ENCODE data around the gene DACH1.

Gene DACH1

GRCh38 chr13:71634602-71635443 lies 232.2 kb downstream of the DACH1 start:
- no peak overlapping the region for H3K4me2 ChIP-seq (ENCODE audit: low read length)
- H3K9me3 ChIP-seq (replicated peaks; ENCODE audit: low read length): no peaks in the 10 kb centered on the region
- no peak overlapping the region for H3K4me3 ChIP-seq (ENCODE audit: low read length)
- no peaks in the 10 kb centered on the region for H3K27me3 ChIP-seq (ENCODE audit: control insufficient read depth, insufficient read depth, low read length)
- no peak overlapping the region for H3K9ac ChIP-seq (ENCODE audit: low read depth, low read length)
- no peaks in the 10 kb centered on the region for H3K4me1 ChIP-seq (ENCODE audit: control insufficient read depth, insufficient read depth, low read length)
- no peaks in the 10 kb centered on the region for H3K36me3 ChIP-seq (ENCODE audit: insufficient read depth, low read length)

GRCh38 chr13:71634182-71634581 lies 232.8 kb downstream of the DACH1 start:
- no peaks in the 10 kb centered on the region for H3K9me3 ChIP-seq (replicated peaks; ENCODE audit: low read length)

DNA sequence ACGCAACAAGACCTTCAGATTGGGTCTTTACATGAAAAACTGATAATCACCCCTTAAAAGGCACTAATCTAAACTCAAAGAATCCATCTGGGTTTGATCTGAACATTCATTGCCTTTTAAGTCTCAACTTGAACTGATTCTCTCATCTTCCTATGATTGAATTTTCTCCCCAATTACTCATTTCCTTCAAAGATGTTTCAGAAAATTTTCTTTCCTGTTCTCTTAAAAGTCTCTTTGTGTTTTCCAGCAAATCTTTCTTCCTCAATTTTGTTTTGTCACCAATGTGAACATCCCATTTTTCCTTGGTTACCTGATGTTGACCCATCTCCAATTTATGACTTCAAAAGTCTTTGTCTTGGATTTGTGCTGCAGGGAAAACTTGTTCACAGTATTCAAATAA lies 234.3 kb downstream of the DACH1 start:
- Histone ChIP-seq H3K9ac (ENCODE audit: low read depth, low read length) (no peak overlapping the region), H3K9me3 (replicated peaks; ENCODE audit: low read length) (no peaks in the 10 kb centered on the region), H3K4me1 (ENCODE audit: control insufficient read depth, insufficient read depth, low read length) (no peaks in the 10 kb centered on the region), H3K27me3 (ENCODE audit: control insufficient read depth, insufficient read depth, low read length) (no peaks in the 10 kb centered on the region), H3K4me2 (ENCODE audit: low read length) (no peak overlapping the region), H3K36me3 (ENCODE audit: insufficient read depth, low read length) (no peaks in the 10 kb centered on the region), H3K4me3 (ENCODE audit: low read length) (no peak overlapping the region)

More at GRCh38 chr13:71634182-71634581, 232.8 kb downstream of the DACH1 start:
- Histone ChIP-seq H3K9ac (ENCODE audit: low read depth, low read length) (no peak overlapping the region), H3K4me3 (ENCODE audit: low read length) (no peak overlapping the region), H3K4me2 (ENCODE audit: low read length) (no peak overlapping the region), H3K36me3 (ENCODE audit: insufficient read depth, low read length) (no peaks in the 10 kb centered on the region), H3K4me1 (ENCODE audit: control insufficient read depth, insufficient read depth, low read length) (no peaks in the 10 kb centered on the region), H3K27me3 (ENCODE audit: control insufficient read depth, insufficient read depth, low read length) (no peaks in the 10 kb centered on the region)

DNA sequence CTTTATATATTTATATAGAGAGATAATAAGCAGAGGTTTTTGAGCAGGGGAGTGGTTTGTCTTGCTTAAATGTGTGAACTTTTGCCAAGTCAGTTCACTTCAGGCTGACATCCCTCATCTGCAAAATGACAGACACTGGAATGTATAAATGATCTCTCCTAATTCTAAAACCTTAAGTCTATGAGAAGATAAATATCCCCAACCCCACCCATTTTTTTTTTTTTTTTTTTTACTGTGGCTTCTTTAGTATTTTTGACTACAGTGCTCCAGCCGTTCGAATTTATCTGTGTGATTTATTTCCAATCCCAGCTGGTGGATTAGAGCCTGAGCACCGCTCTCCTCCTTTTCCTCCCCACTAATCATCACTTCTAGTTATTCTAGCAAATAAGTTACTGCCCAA lies 234.8 kb downstream of the DACH1 start:
- H3K4me2 ChIP-seq (ENCODE audit: low read length): no peak overlapping the region
- no peaks in the 10 kb centered on the region for H3K27me3 ChIP-seq (ENCODE audit: control insufficient read depth, insufficient read depth, low read length)
- no peaks in the 10 kb centered on the region for H3K9me3 ChIP-seq (replicated peaks; ENCODE audit: low read length)
- H3K4me1 ChIP-seq (ENCODE audit: control insufficient read depth, insufficient read depth, low read length): no peaks in the 10 kb centered on the region
- no peak overlapping the region for H3K9ac ChIP-seq (ENCODE audit: low read depth, low read length)
- H3K4me3 ChIP-seq (ENCODE audit: low read length): no peak overlapping the region
- H3K36me3 ChIP-seq (ENCODE audit: insufficient read depth, low read length): no peaks in the 10 kb centered on the region

- Histone ChIP-seq H3K4me3 (ENCODE audit: low read length) (no peak overlapping the region), H3K9ac (ENCODE audit: low read depth, low read length) (no peak overlapping the region), H3K4me1 (ENCODE audit: control insufficient read depth, insufficient read depth, low read length) (no peaks in the 10 kb centered on the region)
Observed at GRCh38 chr13:71629167-71629566, 237.8 kb downstream of the DACH1 start.

DNA sequence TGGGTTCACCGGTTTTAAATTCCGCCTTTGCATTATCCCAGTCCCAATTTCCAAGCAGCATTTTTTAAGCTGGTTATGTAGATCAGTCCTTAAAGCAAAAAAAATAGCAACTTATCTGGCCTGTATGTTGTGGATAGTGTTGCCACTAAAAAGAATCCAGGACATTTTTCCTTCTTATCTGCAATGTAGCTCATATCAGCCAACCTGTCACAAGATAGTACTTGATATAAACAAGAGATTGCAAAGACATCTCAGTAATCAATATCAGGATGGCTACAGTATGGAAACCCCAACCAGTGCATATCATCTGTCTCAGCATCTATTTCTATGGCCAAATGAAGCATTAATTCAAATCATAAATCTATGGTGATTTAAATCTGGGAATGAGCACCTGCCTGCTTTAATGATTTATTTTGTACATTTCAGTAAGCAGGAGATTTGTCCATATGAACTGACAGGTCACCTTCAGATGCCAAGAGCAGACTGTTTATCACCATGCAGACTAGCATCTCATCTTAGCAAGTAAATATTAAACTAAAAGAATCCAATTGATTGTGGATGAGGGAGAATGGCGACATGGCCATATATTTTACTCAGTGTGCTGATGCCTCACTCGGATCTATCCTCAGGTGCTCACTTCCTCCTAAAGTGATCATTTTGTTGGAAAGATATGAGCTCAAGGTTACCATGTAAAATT lies 240.4 kb downstream of the DACH1 start:
- H3K9ac ChIP-seq (ENCODE audit: low read depth, low read length): no peak overlapping the region
- H3K4me2 ChIP-seq (ENCODE audit: low read length): no peak overlapping the region
- no peaks in the 10 kb centered on the region for H3K9me3 ChIP-seq (replicated peaks; ENCODE audit: low read length)
- H3K4me1 ChIP-seq (ENCODE audit: control insufficient read depth, insufficient read depth, low read length): no peaks in the 10 kb centered on the region
- no peak overlapping the region for H3K4me3 ChIP-seq (ENCODE audit: low read length)
- H3K27me3 ChIP-seq (ENCODE audit: control insufficient read depth, insufficient read depth, low read length): no peaks in the 10 kb centered on the region
- H3K36me3 ChIP-seq (ENCODE audit: insufficient read depth, low read length): no peaks in the 10 kb centered on the region

More at GRCh38 chr13:71629167-71629566, 237.8 kb downstream of the DACH1 start:
- no peaks in the 10 kb centered on the region for H3K36me3 ChIP-seq (ENCODE audit: insufficient read depth, low read length)
- H3K27me3 ChIP-seq (ENCODE audit: control insufficient read depth, insufficient read depth, low read length): no peaks in the 10 kb centered on the region
- no peak overlapping the region for H3K4me2 ChIP-seq (ENCODE audit: low read length)
- H3K9me3 ChIP-seq (replicated peaks; ENCODE audit: low read length): no peaks in the 10 kb centered on the region

GRCh38 chr13:71625694-71626093 lies 241.3 kb downstream of the DACH1 start:
- no peak overlapping the region for H3K4me2 ChIP-seq (ENCODE audit: low read length)
- H3K36me3 ChIP-seq (ENCODE audit: insufficient read depth, low read length): no peaks in the 10 kb centered on the region
- H3K9ac ChIP-seq (ENCODE audit: low read depth, low read length): no peak overlapping the region
- no peaks in the 10 kb centered on the region for H3K27me3 ChIP-seq (ENCODE audit: control insufficient read depth, insufficient read depth, low read length)
- no peak overlapping the region for H3K4me3 ChIP-seq (ENCODE audit: low read length)
- H3K9me3 ChIP-seq (replicated peaks; ENCODE audit: low read length): no peaks in the 10 kb centered on the region
- no peaks in the 10 kb centered on the region for H3K4me1 ChIP-seq (ENCODE audit: control insufficient read depth, insufficient read depth, low read length)

GRCh38 chr13:71624653-71625600 lies 242.1 kb downstream of the DACH1 start:
- no peaks in the 10 kb centered on the region for H3K27me3 ChIP-seq (ENCODE audit: control insufficient read depth, insufficient read depth, low read length)
- H3K9ac ChIP-seq (ENCODE audit: low read depth, low read length): no peak overlapping the region
- no peak overlapping the region for H3K4me2 ChIP-seq (ENCODE audit: low read length)
- H3K36me3 ChIP-seq (ENCODE audit: insufficient read depth, low read length): no peaks in the 10 kb centered on the region
- H3K4me3 ChIP-seq (ENCODE audit: low read length): no peak overlapping the region
- no peaks in the 10 kb centered on the region for H3K4me1 ChIP-seq (ENCODE audit: control insufficient read depth, insufficient read depth, low read length)
- H3K9me3 ChIP-seq (replicated peaks; ENCODE audit: low read length): no peaks in the 10 kb centered on the region

DNA sequence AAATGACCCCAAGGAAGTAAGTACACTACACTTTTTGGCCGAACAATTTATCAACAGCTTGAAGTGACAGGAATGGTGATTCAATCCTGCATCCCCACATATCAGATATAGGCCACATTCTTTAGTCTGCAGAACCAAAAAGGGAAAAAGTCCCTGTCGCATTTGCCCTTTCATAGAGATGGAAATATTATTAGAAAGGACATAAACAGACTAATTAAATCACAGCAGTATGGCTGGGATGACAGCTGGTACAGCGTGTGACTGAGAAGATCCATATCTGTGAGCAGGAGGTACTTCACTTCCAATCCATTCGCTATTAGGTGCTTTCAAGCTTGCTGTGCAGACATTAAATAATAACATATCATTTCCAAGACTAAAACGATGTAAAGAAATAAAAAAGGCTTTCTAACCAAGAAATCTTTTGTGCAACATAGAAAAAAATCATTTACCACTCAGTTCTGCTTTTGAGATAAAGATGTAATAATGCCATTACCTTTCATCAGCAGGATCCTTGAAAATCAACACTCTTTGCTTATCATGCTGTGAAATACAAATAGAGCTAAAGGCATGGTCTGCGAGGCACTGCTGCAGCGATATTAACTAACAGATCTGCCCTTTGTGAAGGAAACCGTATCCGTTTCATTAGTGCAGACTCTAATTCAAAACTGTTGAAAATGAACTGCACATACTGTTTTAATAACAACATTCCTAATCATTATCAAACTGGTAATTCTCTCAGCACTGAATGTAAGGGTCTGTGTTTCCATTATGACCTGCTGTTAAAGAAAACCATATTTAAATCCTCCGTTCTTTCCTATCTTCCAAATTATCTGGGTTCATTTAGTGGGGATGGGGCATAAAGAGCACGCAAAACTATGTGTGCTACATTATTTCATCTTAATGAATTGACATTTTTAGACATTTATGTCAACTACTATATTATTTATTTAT lies 245.6 kb downstream of the DACH1 start:
- no peaks in the 10 kb centered on the region for H3K36me3 ChIP-seq (ENCODE audit: insufficient read depth, low read length)
- H3K4me3 ChIP-seq (ENCODE audit: low read length): no peak overlapping the region
- H3K4me1 ChIP-seq (ENCODE audit: control insufficient read depth, insufficient read depth, low read length): no peaks in the 10 kb centered on the region
- no peaks in the 10 kb centered on the region for H3K27me3 ChIP-seq (ENCODE audit: control insufficient read depth, insufficient read depth, low read length)
- no peak overlapping the region for H3K4me2 ChIP-seq (ENCODE audit: low read length)
- H3K9ac ChIP-seq (ENCODE audit: low read depth, low read length): no peak overlapping the region
- H3K9me3 ChIP-seq (replicated peaks; ENCODE audit: low read length): no peaks in the 10 kb centered on the region

DNA sequence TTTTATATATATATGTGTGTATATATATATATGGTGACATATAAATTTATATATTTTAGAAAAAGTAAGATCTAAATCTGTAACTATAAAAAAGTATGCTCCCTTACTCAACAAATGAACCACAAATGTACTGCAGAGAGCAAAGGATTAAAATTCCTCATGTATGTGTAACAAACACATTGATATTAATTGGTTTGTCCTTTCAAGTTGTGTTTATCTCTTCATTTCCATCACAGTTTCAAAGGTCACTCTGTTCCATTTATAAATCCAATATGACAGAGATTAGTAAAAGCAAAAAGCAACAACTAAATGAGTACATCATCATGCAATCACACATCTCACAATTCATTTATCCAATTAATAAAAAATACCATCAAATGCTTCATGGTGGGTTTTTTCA lies 247.9 kb downstream of the DACH1 start:
- no peak overlapping the region for H3K4me3 ChIP-seq (ENCODE audit: low read length)

More for the DNA sequence above, 247.9 kb downstream of the DACH1 start:
- no peaks in the 10 kb centered on the region for H3K4me1 ChIP-seq (ENCODE audit: control insufficient read depth, insufficient read depth, low read length)
- no peaks in the 10 kb centered on the region for H3K36me3 ChIP-seq (ENCODE audit: insufficient read depth, low read length)
- H3K4me2 ChIP-seq (ENCODE audit: low read length): no peak overlapping the region
- no peaks in the 10 kb centered on the region for H3K9me3 ChIP-seq (replicated peaks; ENCODE audit: low read length)
- no peak overlapping the region for H3K9ac ChIP-seq (ENCODE audit: low read depth, low read length)
- no peaks in the 10 kb centered on the region for H3K27me3 ChIP-seq (ENCODE audit: control insufficient read depth, insufficient read depth, low read length)

All from skeletal muscle satellite cell (primary cell).